ENCODE results near the gene TLCD2. TPM values are rescaled to one million over a fixed set of nuclear protein-coding genes. Genes with fewer than 3 reads are reported as not detected.

TLCD2 gene
- total and polyA plus RNA-seq, 2 experiments from 2014 or later, result 0.70 to 1.4 TPM

- Histone ChIP-seq H3F3A (replicated peaks; ENCODE audit: low read depth) (no peaks in the 10 kb centered on the region), H4K20me1 (replicated peaks; ENCODE audit: insufficient read depth) (no peaks in the 10 kb centered on the region), H3K36me3 (ENCODE audit: insufficient read depth) (no peaks in the 10 kb centered on the region), H3K4me3 (no peak overlapping the region), H3K4me1 (ENCODE audit: insufficient read depth) (no peaks in the 10 kb centered on the region), H3K27ac (ENCODE audit: low read depth) (no peak overlapping the region), H3K9me2 (ENCODE audit: insufficient read depth) (no peaks in the 10 kb centered on the region), H2AFZ (no peak overlapping the region), H3K79me2 (replicated peaks; ENCODE audit: insufficient read depth) (no peaks in the 10 kb centered on the region), H3K27me3 (ENCODE audit: insufficient read depth) (no peaks in the 10 kb centered on the region), H3K4me2 (no peak overlapping the region)
- DNase-seq (ENCODE audit: low spot score) (no peak), ATAC-seq (no peak)
- Mint-ChIP-seq H3K4me3 (no peak overlapping the region), H3K4me1 (no peaks in the 10 kb centered on the region; the same call in 1 of the 3 replicates), H3K36me3 (ENCODE audit: low read depth) (peaks cover 8% of the 10 kb centered on the region), H3K27me3 (ENCODE audit: insufficient read depth, low read depth, poor library complexity) (peaks cover 19% of the 10 kb centered on the region), H3K9me3 (no peaks in the 10 kb centered on the region), H3K27ac (no peak overlapping the region)
- TF ChIP-seq EZH2phosphoT487 (IDR thresholded peaks at IDR 0.05; ENCODE audit: unreplicated experiment) (no peak), REST (IDR thresholded peaks at IDR 0.05; ENCODE audit: unreplicated experiment) (no peak), POLR2AphosphoS5 (IDR thresholded peaks at IDR 0.05; ENCODE audit: low read depth) (no peak), ETS1 (IDR thresholded peaks at IDR 0.05) (no peak), CREB1 (CRISPR knock-in tag; IDR thresholded peaks at IDR 0.05; ENCODE audit: low read depth) (no peak), EZH2 (IDR thresholded peaks at IDR 0.05; ENCODE audit: low read depth, unreplicated experiment) (no peak), NANOG (IDR thresholded peaks at IDR 0.05; ENCODE audit: borderline replicate concordance) (no peak), ZNF331 (CRISPR knock-in tag; IDR thresholded peaks at IDR 0.05; ENCODE audit: low read depth) (no peak), ZNF462 (CRISPR knock-in tag; IDR thresholded peaks at IDR 0.05) (no peak), CTCF (conservative IDR thresholded peaks at IDR 0.05; ENCODE audit: low read depth in 2 of 2) (no peak), JUNB (IDR thresholded peaks at IDR 0.05; ENCODE audit: unreplicated experiment) (no peak), STAT1 (IDR thresholded peaks at IDR 0.05; ENCODE audit: unreplicated experiment) (no peak)
These were observed 21.0 kb upstream of the TLCD2 start for GRCh38 chr17:1731194-1731506.

Data from GM23338 (cell line).